BJ (cell line): Measurements from ENCODE around the gene PABPN1L. TPM values are rescaled to one million over a fixed set of nuclear protein-coding genes. Genes with fewer than 3 reads are reported as not detected.

Experiments used
- CTCF ChIA-PET: fragments of 350-600 bp; formaldehyde crosslinking; extraction: SDS; loops from one replicate; lab custom pipeline; 2021; ENCODE audit warnings: antibody characterized with exemption, inconsistent platforms; lab: Yijun Ruan, JAX
- POLR2A ChIA-PET: fragments of 300-600 bp; sonication (Branson Sonifier 250); formaldehyde crosslinking; extraction: SDS; loops from one replicate; lab custom pipeline; 2021; ENCODE audit warnings: antibody characterized with exemption; lab: Charles Lee
- DNase-seq: peaks from one replicate; pipeline ENCODE4 v3.0.0-alpha.2; 2011; ENCODE audit warnings: low read depth
- H3K27me3 ChIP-seq: 2 replicates; pipeline ENCODE4 v1.6.0; 2011; ENCODE audit warnings: low read length; ENCODE audit not compliant: control insufficient read depth, insufficient read depth
- H3K36me3 ChIP-seq: 2 replicates; pipeline ENCODE4 v1.5.1; 2011; ENCODE audit warnings: low read length; ENCODE audit not compliant: control insufficient read depth, insufficient read depth
- H3K4me3 ChIP-seq: 2 replicates; pipeline ENCODE4 v1.5.1; 2011; ENCODE audit warnings: low read depth, mild to moderate bottlenecking, control low read depth, low read length
- polyA plus RNA-seq: library from polyadenylated mRNA; depleted of rRNA; stranded (reverse); fragments of >200 nt; gene quantifications from 2 replicates; pipeline ENCODE4 v1.2.3, GENCODE V29; 2011
- TF ChIP-seq, protein P1 (sequence below): IDR thresholded peaks from 2 replicates; pipeline ENCODE4 v1.5.1; 2011; ENCODE audit warnings: low read depth, mild to moderate bottlenecking, control low read depth, inconsistent platforms, low read length, moderate library complexity; ENCODE audit not compliant: insufficient read depth

The PABPN1L gene
- polyA plus RNA-seq, 1 experiment: not detected

DNA sequence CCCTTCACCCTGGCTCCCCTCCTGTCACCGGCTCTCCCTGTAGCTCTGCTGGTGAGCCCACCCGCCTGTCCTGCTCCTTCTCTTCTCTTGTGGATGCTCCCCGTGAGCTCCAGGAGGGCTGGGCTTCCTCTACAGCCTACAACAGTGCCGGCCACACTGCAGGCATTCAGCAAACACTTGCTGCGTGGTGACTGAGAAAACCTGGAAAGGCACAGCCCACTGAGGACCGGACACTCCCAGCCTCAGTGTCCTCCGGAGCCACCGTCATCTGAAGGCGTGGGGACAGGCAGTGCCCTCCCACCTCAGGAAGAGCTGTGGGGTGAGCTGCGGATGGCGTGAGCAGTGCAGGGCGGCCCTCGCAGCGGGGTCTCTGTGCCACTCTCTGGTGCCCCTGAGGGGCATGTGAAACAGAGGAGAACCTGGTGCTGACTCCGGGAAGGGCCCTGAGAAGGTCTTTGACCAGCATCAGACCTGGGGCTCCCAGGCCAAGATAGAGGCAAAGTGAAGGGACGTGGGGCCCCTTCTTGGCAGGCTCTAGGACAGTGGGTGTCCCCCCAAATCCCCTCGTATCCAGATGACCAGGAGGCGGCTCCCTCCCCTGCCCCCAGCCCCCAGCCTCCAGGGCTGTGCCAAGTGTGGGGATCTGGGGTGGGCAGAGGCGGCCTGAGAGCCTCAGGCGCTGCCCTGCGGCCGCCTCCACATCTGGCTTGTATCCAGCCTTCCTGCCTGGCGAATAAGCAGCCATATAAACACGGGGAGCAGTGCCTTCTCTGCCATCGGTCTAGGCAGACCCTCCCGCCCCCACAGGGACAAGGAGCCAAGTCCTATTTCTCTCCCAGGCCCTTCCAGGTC is 44.0 kb upstream of the PABPN1L start:
- ChIA-PET POLR2A (interaction anchor here (0.7 kb wide), 1 partner anchor 246 kb away, joined by 5 read pairs; no protein-coding TSS in a partner anchor), CTCF (interaction anchor here (0.7 kb wide), 1 partner anchor 173 kb away, joined by 3 read pairs; no protein-coding TSS in a partner anchor)
- Histone ChIP-seq H3K27me3 (peaks cover 1% of the 10 kb centered on the region; the same call in 1 of the 2 replicates), H3K36me3 (no peaks in the 10 kb centered on the region), H3K4me3 (no peak overlapping the region)
- DNase-seq: no peak
- TF ChIP-seq, protein P1, sequence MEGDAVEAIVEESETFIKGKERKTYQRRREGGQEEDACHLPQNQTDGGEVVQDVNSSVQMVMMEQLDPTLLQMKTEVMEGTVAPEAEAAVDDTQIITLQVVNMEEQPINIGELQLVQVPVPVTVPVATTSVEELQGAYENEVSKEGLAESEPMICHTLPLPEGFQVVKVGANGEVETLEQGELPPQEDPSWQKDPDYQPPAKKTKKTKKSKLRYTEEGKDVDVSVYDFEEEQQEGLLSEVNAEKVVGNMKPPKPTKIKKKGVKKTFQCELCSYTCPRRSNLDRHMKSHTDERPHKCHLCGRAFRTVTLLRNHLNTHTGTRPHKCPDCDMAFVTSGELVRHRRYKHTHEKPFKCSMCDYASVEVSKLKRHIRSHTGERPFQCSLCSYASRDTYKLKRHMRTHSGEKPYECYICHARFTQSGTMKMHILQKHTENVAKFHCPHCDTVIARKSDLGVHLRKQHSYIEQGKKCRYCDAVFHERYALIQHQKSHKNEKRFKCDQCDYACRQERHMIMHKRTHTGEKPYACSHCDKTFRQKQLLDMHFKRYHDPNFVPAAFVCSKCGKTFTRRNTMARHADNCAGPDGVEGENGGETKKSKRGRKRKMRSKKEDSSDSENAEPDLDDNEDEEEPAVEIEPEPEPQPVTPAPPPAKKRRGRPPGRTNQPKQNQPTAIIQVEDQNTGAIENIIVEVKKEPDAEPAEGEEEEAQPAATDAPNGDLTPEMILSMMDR: no peak

DNA sequence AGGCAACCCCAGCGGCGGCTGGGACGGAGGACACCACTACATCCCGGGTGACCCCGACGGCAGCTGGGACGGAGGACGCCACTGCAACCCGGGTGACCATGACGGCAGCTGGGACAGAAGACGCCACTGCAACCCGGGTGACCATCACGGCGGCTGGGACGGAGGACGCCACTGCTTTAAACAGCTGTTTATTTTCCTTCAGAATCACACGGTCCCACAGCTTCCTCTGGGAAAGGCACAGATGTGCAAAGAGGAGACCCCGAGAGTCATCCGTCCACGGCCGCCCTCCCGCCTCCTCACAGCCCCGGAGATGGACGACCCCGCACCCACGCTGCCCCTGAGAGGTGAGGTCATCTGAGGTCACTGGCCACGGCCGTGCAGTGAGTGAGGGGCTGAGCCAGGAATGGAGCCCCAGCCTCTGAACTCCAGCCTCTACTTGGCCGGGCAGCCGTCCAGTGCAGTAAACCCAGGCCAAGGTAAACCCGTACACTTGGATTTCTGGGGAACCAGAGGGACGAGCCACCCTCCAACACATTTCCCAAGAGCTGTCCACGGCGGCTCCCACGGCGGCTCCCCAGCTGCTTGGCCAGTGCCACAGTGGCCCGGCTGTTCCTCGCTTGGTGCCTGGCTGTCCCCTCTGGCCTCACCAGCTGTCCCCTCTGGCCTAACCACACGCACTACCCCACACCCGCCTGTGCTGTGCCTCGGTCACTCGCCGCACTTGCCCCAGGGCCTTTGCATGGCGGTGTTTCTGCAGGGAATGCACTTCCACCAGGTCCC is 43.2 kb upstream of the PABPN1L start:
- CTCF ChIA-PET: interaction anchor here (0.7 kb wide), 1 partner anchor 172 kb away, joined by 3 read pairs; no protein-coding TSS in a partner anchor
- Histone ChIP-seq H3K4me3 (no peak overlapping the region), H3K36me3 (no peaks in the 10 kb centered on the region), H3K27me3 (peaks cover 1% of the 10 kb centered on the region; the same call in 1 of the 2 replicates)
- POLR2A ChIA-PET: no interaction called here
- DNase-seq: no peak
- TF ChIP-seq, protein P1: no peak

DNA sequence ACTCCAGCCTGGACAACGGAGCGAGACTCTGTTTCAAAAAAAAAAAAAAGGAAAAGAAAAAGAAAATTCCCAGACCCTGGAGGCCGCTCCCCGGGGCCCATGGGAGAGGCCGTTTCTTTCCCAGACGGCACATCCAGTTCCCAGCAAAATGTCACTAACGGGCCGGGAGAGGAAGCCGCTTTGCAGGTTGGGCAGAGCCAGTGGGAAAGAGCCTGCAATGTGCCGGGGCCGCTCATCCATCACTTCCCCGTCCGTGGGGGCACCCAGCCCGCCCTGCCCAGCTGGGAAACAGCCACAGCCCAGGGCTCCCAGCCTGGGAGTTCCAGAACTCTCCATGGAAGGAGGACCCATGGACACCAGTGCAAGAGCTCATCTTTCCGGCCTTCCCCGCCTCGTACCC is 41.8 kb upstream of the PABPN1L start:
- no peak for DNase-seq
- TF ChIP-seq, protein P1: no peak
- Histone ChIP-seq H3K4me3 (no peak overlapping the region), H3K36me3 (no peaks in the 10 kb centered on the region), H3K27me3 (peaks cover 1% of the 10 kb centered on the region; the same call in 1 of the 2 replicates)
- CTCF ChIA-PET: no interaction called here
- POLR2A ChIA-PET: no interaction called here

DNA sequence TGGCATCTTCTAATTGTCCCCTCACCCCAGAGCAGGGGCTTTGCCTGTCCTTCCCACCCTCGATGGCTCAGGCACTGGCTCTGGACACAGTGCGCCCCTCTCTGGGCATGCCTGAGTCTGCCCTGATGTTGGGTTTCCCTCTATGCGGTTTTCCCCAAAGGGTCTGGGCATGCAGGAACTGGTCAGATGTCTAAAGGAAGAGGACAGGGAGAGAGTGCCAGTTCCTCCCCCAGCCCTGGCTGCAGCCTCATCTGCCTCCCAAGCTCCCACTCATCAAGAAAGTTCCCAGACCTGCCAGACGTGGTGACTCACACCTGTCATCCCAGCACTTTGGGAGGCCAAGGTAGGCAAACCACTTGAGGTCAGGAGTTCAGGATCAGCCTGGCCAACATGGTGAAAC is 41.3 kb upstream of the PABPN1L start:
- POLR2A ChIA-PET: no interaction called here
- CTCF ChIA-PET: no interaction called here
- no peak for DNase-seq
- TF ChIP-seq, protein P1: no peak
- Histone ChIP-seq H3K36me3 (no peaks in the 10 kb centered on the region), H3K27me3 (peaks cover 1% of the 10 kb centered on the region; the same call in 1 of the 2 replicates), H3K4me3 (no peak overlapping the region)
